Panc1 (cell line): Measurements from ENCODE around the gene ITPR3. TPM values are rescaled to one million over a fixed set of nuclear protein-coding genes. Genes with fewer than 3 reads are reported as not detected.

ENCODE experiments used
- ATAC-seq: fragments of 200-7000 bp; cut with Tn5 transposase; 2 replicates; pipeline ENCODE4 v1.9.1; 2020; ENCODE audit warnings: mild to moderate bottlenecking, moderate library complexity
- BruUV-seq: library from RNA; stranded (reverse); fragments of 400-500 nt; replicated peaks from 2 replicates; lab custom pipeline; 2021; lab: Mats Ljungman, UMichigan
- CTCF ChIA-PET: fragments of 300-600 bp; sonication (Branson Sonifier 250); formaldehyde crosslinking; loops from one replicate; lab custom pipeline; 2022; ENCODE audit warnings: antibody characterized with exemption; lab: Charles Lee
- POLR2A ChIA-PET: fragments of 300-600 bp; sonication (Branson Sonifier 250); formaldehyde crosslinking; loops from one replicate; lab custom pipeline; 2022; ENCODE audit warnings: antibody characterized with exemption; lab: Charles Lee
- DNase-seq: peaks from one replicate; pipeline ENCODE4 v3.0.0-alpha.2; 2010; ENCODE audit warnings: low read depth, low spot score
- H3K27ac ChIP-seq: 2 replicates; pipeline ENCODE4 v1.5.1; 2011; ENCODE audit warnings: mild to moderate bottlenecking, low read length, inconsistent platforms
- H3K27me3 ChIP-seq: fragments of 200-500 bp; sonication (Bioruptor generic); 2 replicates; pipeline ENCODE4 v1.6.0; 2014; ENCODE audit warnings: low read length, inconsistent platforms; ENCODE audit not compliant: control insufficient read depth, insufficient read depth
- H3K36me3 ChIP-seq: fragments of 200-500 bp; sonication (Bioruptor generic); 2 replicates; pipeline ENCODE4 v1.5.1; 2014; ENCODE audit warnings: inconsistent platforms, mild to moderate bottlenecking, low read length, moderate library complexity; ENCODE audit not compliant: control insufficient read depth, insufficient read depth
- H3K4me1 ChIP-seq: 2 replicates; pipeline ENCODE4 v1.5.1; 2011; ENCODE audit warnings: inconsistent platforms, mild to moderate bottlenecking, low read length, moderate library complexity; ENCODE audit not compliant: control insufficient read depth, insufficient read depth
- H3K4me3 ChIP-seq, 2 experiments: 2 replicates each; pipeline ENCODE4 v1.5.1; 2011 to 2012; ENCODE audit warnings: low read depth in 2 of 2, low read length in 2 of 2, mild to moderate bottlenecking in 2 of 2, inconsistent platforms in 1 of 2, moderate library complexity in 1 of 2
- H3K9me3 ChIP-seq: fragments of 200-500 bp; sonication (Bioruptor generic); 2 replicates; pipeline ENCODE4 v1.5.1; 2014; ENCODE audit warnings: low read depth, mild to moderate bottlenecking, inconsistent platforms, low read length, moderate library complexity; ENCODE audit not compliant: control insufficient read depth, insufficient read depth
- POLR2AphosphoS5 ChIP-seq: IDR thresholded peaks from 2 replicates; pipeline ENCODE4 v1.6.1; 2012; ENCODE audit warnings: mild to moderate bottlenecking, low read depth, low read length, moderate library complexity
- SIN3A ChIP-seq: IDR thresholded peaks from 2 replicates; pipeline ENCODE4 v1.6.1; 2012; ENCODE audit warnings: low read depth, mild to moderate bottlenecking, low read length, moderate library complexity, borderline replicate concordance; ENCODE audit not compliant: insufficient read depth
- TCF7L2 ChIP-seq: IDR thresholded peaks from 2 replicates; pipeline ENCODE4 v1.6.1; 2011; ENCODE audit warnings: mild to moderate bottlenecking, low read depth, low read length, inconsistent platforms
- in situ Hi-C: cut with HindIII; loops from 2 replicates; pipeline ENCODE4 v1.10.0; 2016; ENCODE audit warnings: low sequenced_read_pairs, low pct_unique_long_range_greater_than_20kb
- intact Hi-C: fragments of 100-400 bp; cut with micrococcal nuclease; formaldehyde crosslinking; loops from one replicate; pipeline ENCODE4 v1.10.0; 2022; ENCODE audit not compliant: unreplicated experiment
- total RNA-seq: library from RNA; stranded (reverse); gene quantifications from one replicate; pipeline ENCODE4 v1.2.1, GENCODE V29; 2021; ENCODE audit not compliant: unreplicated experiment
- TF ChIP-seq, protein P1 (sequence below): fragments of 450-650 bp; IDR thresholded peaks from 2 replicates; pipeline ENCODE4 v1.5.1; 2017; ENCODE audit warnings: mild to moderate bottlenecking
- TF ChIP-seq, protein P2 (sequence below), 2 experiments: IDR thresholded peaks; 2 replicates each; pipeline ENCODE4 v1.6.1; 2011 to 2012; ENCODE audit warnings: low read depth in 2 of 2, control low read depth in 1 of 2, low read length in 1 of 2, mild to moderate bottlenecking in 1 of 2, moderate library complexity in 1 of 2; ENCODE audit not compliant: insufficient read depth in 1 of 2

ITPR3 gene
- total RNA-seq, 1 experiment from 2014 or later = 65.8 TPM

DNA sequence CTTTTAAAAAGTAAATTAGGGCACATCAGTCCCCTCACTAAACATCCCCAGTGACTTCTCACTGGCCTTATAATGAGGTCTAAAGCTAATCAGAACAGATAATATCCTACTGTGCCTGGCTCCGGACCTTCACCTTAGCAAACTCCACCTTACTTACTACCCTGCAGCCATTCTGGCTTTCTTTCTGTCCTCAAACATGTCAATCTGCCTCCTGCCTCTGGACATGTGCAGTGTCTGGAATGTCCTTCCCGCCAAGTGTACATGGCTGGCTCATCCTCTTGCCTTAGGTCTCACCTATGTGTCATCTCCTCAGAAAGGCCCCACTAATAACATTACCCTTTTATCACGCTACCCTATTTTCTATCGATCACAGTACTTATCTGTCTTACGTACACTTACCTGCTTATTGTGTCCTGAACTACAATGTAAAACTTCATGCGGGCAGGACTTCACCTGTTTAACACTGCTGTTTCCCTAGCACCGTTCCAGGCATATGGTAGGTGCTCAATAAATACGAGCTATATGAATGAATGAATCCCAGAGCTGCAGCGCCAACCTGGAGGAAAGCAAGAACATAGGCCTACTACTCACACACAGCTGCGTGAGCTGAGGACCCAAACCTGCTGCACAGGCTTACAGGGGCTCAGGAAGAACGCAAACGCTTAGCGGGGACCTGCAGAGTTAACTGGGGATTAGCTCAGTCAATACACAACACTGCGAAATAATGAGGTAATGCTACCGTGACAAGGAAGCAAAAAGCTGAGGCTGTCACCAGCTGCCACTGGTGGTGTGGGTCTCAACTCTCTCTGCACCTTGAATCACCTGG lies 89.4 kb downstream of the ITPR3 start:
- Histone ChIP-seq H3K27me3 (no peaks in the 10 kb centered on the region), H3K27ac (peak overlapping the region; percentile 93), H3K9me3 (no peaks in the 10 kb centered on the region), H3K4me1 (peaks cover 8% of the 10 kb centered on the region), H3K36me3 (peaks cover 7% of the 10 kb centered on the region; the same call in 1 of the 2 replicates), H3K4me3 (peak overlapping the region; percentile 68 to 88)
- intact Hi-C loops (no loop called here), in situ Hi-C loops (no loop called here)
- POLR2A ChIA-PET = no interaction called here
- DNase-seq (no peak), ATAC-seq (no peak)
- no TSS peak for BruUV-seq
- TF ChIP-seq, protein P1, sequence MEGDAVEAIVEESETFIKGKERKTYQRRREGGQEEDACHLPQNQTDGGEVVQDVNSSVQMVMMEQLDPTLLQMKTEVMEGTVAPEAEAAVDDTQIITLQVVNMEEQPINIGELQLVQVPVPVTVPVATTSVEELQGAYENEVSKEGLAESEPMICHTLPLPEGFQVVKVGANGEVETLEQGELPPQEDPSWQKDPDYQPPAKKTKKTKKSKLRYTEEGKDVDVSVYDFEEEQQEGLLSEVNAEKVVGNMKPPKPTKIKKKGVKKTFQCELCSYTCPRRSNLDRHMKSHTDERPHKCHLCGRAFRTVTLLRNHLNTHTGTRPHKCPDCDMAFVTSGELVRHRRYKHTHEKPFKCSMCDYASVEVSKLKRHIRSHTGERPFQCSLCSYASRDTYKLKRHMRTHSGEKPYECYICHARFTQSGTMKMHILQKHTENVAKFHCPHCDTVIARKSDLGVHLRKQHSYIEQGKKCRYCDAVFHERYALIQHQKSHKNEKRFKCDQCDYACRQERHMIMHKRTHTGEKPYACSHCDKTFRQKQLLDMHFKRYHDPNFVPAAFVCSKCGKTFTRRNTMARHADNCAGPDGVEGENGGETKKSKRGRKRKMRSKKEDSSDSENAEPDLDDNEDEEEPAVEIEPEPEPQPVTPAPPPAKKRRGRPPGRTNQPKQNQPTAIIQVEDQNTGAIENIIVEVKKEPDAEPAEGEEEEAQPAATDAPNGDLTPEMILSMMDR = no peak
- TF ChIP-seq TCF7L2 (no peak), POLR2AphosphoS5 (no peak), SIN3A (no peak)
- TF ChIP-seq, protein P2, sequence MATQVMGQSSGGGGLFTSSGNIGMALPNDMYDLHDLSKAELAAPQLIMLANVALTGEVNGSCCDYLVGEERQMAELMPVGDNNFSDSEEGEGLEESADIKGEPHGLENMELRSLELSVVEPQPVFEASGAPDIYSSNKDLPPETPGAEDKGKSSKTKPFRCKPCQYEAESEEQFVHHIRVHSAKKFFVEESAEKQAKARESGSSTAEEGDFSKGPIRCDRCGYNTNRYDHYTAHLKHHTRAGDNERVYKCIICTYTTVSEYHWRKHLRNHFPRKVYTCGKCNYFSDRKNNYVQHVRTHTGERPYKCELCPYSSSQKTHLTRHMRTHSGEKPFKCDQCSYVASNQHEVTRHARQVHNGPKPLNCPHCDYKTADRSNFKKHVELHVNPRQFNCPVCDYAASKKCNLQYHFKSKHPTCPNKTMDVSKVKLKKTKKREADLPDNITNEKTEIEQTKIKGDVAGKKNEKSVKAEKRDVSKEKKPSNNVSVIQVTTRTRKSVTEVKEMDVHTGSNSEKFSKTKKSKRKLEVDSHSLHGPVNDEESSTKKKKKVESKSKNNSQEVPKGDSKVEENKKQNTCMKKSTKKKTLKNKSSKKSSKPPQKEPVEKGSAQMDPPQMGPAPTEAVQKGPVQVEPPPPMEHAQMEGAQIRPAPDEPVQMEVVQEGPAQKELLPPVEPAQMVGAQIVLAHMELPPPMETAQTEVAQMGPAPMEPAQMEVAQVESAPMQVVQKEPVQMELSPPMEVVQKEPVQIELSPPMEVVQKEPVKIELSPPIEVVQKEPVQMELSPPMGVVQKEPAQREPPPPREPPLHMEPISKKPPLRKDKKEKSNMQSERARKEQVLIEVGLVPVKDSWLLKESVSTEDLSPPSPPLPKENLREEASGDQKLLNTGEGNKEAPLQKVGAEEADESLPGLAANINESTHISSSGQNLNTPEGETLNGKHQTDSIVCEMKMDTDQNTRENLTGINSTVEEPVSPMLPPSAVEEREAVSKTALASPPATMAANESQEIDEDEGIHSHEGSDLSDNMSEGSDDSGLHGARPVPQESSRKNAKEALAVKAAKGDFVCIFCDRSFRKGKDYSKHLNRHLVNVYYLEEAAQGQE (IDR thresholded peaks at IDR 0.05; ENCODE audit: insufficient read depth in 1 of 2, low read depth in 2 of 2, low read length in 1 of 2) = no peak
- CTCF ChIA-PET = interaction anchor here (1.0 to 1.8 kb wide), 5 partner anchors 14 to 317 kb away, joined by 5 to 8 read pairs (median 6); no protein-coding TSS in a partner anchor

DNA sequence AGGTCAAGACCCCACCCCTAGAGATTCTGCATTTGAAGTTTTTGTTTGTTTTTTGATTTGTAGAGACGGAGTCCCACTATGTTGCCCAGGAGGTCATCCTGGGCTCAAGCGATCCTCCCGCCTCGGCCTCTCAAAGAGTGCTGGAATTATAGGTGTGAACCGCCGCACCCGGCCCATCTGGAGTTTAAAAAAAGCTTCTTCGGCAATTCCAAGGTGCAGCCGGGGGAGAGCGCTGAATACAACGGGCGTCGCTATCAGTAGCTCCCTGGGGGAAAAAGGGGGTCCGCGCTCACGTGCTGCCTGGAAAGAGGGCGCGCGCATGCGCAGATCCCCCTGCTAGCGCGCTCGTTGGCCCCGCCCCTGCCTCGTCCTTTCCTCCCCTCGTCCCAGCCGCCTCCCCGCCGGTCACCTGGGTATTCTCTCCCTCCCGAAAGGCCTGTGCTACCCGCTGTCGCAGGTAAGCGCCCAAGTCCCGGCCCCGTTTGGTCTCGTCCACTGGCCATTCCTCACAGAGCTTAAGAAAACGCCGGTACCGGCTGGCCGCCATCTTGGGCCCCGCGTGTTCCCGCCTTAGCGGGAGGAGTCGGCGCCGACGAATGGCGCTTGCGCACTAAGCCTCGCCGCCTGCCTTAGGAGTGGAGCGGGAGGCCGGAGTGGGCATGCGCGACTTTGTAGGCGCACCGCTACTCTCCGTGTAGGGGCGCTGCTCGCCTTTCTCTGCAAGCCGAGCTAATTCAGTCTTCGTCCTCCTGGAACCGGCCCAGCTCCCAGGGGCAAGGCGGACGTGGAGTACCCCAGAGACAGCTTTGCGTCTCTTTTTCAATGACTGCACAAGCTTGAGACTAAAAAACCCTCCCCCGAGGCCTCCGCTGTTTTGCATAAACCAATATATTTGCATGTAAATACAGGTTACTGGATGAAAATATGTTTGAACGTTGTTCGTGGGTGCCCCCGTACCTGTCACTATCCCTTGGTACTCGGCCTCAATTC lies 90.3 kb downstream of the ITPR3 start, which contains the start of gene UQCC2:
Gene UQCC2 (minus strand): TSS at position 561 of the 990 bp plus-strand sequence. CDS start 14 bp downstream, at position 547.
- TF ChIP-seq, protein P2 (IDR thresholded peaks at IDR 0.05; ENCODE audit: insufficient read depth in 1 of 2, low read depth in 2 of 2, low read length in 1 of 2) = no peak; a peak in 1 of 4 replicates
- TF ChIP-seq, protein P1 = peak; percentile 91
- TF ChIP-seq SIN3A (peak; percentile 90; the same call in 1 of the 2 replicates), POLR2AphosphoS5 (peak; percentile 99), TCF7L2 (no peak)
- peaks cover 7% of the 10 kb centered on the region; the same call in 1 of the 2 replicates for H3K36me3 ChIP-seq
- DNase-seq = peak; percentile 76
- H3K4me3 ChIP-seq = peak within 1 kb of the TSS; percentile 68 to 88
- H3K9me3 ChIP-seq = no peaks in the 10 kb centered on the region
- peak within 1 kb of the TSS; percentile 93 for H3K27ac ChIP-seq
- H3K27me3 ChIP-seq = no peaks in the 10 kb centered on the region
- intact Hi-C loops = no loop called here
- CTCF ChIA-PET = interaction anchor here (0.5 to 1.8 kb wide), 26 partner anchors 9 to 1322 kb away, joined by 3 to 12 read pairs (median 4); partner anchors contain the start of genes BAK1 and BLTP3A
- in situ Hi-C loops = no loop called here
- POLR2A ChIA-PET = interaction anchor here (0.5 to 0.6 kb wide), 8 partner anchors 8 to 676 kb away, joined by 3 to 8 read pairs (median 3); no protein-coding TSS in a partner anchor
- ATAC-seq = peak; percentile 98
- peaks cover 8% of the 10 kb centered on the region for H3K4me1 ChIP-seq
- BruUV-seq = no TSS peak
